DMS114 treated with DMSO at 0.1 percent for 48 hours (cell line): ENCODE results near the gene PGA4.
"Not testable (repeated sequence)": the region's sequence is repeated elsewhere in the genome, so short reads cannot be mapped to it uniquely, and the experiment has no call there.

Experiments
- DNase-seq: peaks from one replicate; lab custom pipeline; 2025; ENCODE audit not compliant: unreplicated experiment; lab: John Stamatoyannopoulos, UW

Gene PGA4

GRCh38 chr11:61222047-61222446 lies at the start of gene PGA4:
Gene PGA4 (plus strand): TSS chr11:61222347. CDS start chr11:61222401, 54 bp downstream.
- DNase-seq: not testable (repeated sequence)

- DNase-seq: no peak
Measured at GRCh38 chr11:61172356-61172755, 49.8 kb upstream of the PGA4 start.

GRCh38 chr11:61172888-61173287 lies 49.3 kb upstream of the PGA4 start:
- DNase-seq: no peak

- no peak for DNase-seq
Measured at GRCh38 chr11:61173456-61173855, 48.7 kb upstream of the PGA4 start.

- no peak for DNase-seq
Measured at GRCh38 chr11:61174273-61174672, 47.9 kb upstream of the PGA4 start.

- DNase-seq: no peak
Measured at GRCh38 chr11:61174949-61175348, 47.2 kb upstream of the PGA4 start.

- DNase-seq: no peak
Measured at GRCh38 chr11:61176446-61176845, 45.7 kb upstream of the PGA4 start.

GRCh38 chr11:61180205-61180604 lies 41.9 kb upstream of the PGA4 start:
- not testable (repeated sequence) for DNase-seq

- DNase-seq: no peak
Measured at GRCh38 chr11:61181489-61181888, 40.7 kb upstream of the PGA4 start.

GRCh38 chr11:61183645-61184044 lies 38.5 kb upstream of the PGA4 start:
- no peak for DNase-seq

GRCh38 chr11:61186504-61186903 lies 35.6 kb upstream of the PGA4 start:
- no peak for DNase-seq

GRCh38 chr11:61187505-61188130 lies 34.5 kb upstream of the PGA4 start:
- peak; percentile 74 for DNase-seq

- DNase-seq: no peak
Measured at GRCh38 chr11:61189933-61190332, 32.2 kb upstream of the PGA4 start.

- no peak for DNase-seq
Measured at GRCh38 chr11:61193596-61193995, 28.6 kb upstream of the PGA4 start.

GRCh38 chr11:61194169-61194671 lies 27.9 kb upstream of the PGA4 start:
- no peak for DNase-seq

GRCh38 chr11:61194981-61195695 lies 27.0 kb upstream of the PGA4 start:
- no peak for DNase-seq

GRCh38 chr11:61195719-61196118 lies 26.4 kb upstream of the PGA4 start:
- DNase-seq: no peak

GRCh38 chr11:61198361-61198760 lies 23.8 kb upstream of the PGA4 start:
- no peak for DNase-seq

- no peak for DNase-seq
Measured at GRCh38 chr11:61198948-61199523, 23.1 kb upstream of the PGA4 start.

GRCh38 chr11:61201476-61201875 lies 20.7 kb upstream of the PGA4 start:
- DNase-seq: no peak

GRCh38 chr11:61202950-61203746 lies 19.0 kb upstream of the PGA4 start, which contains the start of gene PGA3:
Gene PGA3 (plus strand): TSS chr11:61203515. CDS start chr11:61203565, 50 bp downstream.
- DNase-seq: not testable (repeated sequence)
